Measurements from ENCODE around the gene SERINC4.
"Not testable (repeated sequence)": the region's sequence is repeated elsewhere in the genome, so short reads cannot be mapped to it uniquely, and the experiment has no call there.

DNA sequence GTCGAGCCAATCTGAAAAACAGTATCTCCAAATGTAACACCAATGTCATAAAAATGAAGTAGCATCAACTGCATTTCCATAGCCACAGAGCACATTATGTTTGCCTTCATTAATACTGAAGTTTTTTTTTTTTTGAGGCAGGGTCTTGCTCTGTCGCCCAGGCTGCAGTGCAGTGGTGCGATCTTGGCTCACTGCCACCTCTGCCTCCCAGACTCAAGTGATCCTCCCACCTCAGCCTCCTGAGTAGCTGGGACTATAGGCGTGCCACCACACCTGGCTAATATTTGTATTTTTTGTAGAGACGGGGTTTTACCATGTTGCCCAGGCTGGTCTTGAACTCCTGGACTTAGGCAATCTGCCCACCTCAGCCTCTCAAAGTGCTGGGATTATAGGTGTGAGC lies 15.0 kb upstream of the SERINC4 start:
- not testable (repeated sequence) for TF ChIP-seq EZH2 (IDR thresholded peaks at IDR 0.05; ENCODE audit: borderline replicate concordance, low read depth, low read length, severe bottlenecking); POLR2AphosphoS5 (IDR thresholded peaks at IDR 0.05; ENCODE audit: insufficient read depth, low read depth, low read length); JUN (IDR thresholded peaks at IDR 0.05; ENCODE audit: borderline replicate concordance, insufficient read depth, insufficient read length, low read depth); POLR2A (IDR thresholded peaks at IDR 0.05; ENCODE audit: low read depth, low read length)
- TF ChIP-seq, protein P1, sequence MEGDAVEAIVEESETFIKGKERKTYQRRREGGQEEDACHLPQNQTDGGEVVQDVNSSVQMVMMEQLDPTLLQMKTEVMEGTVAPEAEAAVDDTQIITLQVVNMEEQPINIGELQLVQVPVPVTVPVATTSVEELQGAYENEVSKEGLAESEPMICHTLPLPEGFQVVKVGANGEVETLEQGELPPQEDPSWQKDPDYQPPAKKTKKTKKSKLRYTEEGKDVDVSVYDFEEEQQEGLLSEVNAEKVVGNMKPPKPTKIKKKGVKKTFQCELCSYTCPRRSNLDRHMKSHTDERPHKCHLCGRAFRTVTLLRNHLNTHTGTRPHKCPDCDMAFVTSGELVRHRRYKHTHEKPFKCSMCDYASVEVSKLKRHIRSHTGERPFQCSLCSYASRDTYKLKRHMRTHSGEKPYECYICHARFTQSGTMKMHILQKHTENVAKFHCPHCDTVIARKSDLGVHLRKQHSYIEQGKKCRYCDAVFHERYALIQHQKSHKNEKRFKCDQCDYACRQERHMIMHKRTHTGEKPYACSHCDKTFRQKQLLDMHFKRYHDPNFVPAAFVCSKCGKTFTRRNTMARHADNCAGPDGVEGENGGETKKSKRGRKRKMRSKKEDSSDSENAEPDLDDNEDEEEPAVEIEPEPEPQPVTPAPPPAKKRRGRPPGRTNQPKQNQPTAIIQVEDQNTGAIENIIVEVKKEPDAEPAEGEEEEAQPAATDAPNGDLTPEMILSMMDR (IDR thresholded peaks at IDR 0.05; ENCODE audit: extremely low read depth in 1 of 2, insufficient read depth in 1 of 2, low read depth in 1 of 2, low read length in 2 of 2) = not testable (repeated sequence)

All from endothelial cell of umbilical vein (primary cell).